Superior temporal gyrus (tissue), 1 donor: Measurements from ENCODE around the gene HYAL1.

ENCODE experiments used
- DNase-seq: peaks from one replicate; pipeline ENCODE4 v3.0.0-alpha.2; 2016; ENCODE audit errors: extremely low spot score

The HYAL1 gene

DNA sequence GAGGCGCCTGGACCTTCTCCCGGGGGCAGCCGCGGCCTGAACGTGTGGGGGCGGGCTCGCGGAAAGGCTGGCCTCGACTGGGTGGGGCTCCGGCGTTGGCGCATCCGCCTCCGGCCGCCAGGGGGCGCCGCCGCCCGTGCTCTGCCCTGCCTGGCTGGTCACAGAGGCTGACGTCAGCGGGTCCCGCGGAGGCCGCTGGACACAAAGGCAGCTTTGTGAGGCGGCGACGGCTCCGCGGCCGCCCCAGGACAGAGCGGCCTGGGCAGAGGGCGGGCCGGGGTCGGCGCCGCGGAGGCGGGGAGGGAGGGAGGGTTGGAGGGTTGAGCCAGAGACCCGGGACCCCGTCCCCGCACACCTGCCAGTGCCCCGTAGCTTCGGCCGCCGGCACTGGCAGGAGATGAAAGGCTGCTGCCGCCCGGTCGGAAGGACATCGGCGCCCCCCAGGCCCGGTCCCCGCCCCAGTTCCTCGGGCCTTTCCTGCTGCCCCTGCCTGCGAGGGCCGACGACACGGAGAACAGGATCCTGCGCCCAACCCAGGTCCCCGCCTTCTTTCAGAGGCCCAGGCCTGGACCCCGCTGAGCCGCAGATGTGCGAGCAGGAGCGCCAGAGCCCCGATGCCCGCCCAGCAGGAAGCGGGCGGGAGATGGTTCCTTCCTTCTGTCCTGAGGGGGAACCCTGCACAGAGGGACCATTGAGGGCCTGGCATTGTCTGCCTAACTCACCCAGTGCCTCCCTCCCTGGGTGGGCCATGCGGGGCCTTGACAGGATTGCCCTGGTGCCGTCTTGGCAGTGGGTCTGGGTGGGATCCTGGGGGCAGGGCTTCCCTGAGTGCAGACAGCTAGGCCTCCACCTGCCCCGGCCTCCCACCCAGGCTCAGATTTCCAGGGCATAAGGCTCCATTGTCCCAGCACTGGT, 43.1 kb downstream of the HYAL1 start:
- DNase-seq, result peak; percentile 93

DNA sequence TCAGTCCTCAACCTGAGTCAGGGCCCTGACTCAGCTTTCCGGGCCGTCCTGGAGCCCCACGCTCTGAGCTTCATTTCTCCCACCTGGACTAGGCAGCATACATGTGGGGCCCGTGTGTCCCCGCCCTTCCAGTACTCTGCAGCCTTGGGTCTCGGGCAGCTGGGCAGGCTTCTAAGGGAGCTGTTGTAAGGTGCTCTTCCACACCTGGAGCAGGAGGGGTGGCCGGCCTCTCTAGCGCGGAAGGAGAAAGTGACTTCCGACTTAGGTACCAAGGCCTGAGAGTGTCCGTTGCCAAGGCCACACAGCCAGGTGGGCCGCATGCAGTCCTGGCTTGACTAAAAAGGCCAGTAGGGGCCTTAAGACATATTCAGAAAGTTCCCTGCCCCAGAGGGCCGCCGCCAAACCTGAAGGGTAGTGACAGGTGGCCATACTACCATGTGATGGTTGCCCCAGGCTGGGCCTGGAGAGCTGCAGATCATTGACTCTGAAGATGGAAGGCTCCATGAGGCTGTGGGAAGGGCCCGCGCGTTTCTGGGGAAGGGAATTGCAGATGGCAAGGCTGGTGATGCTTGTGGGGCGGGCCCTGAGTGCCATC, 43.8 kb downstream of the HYAL1 start:
- no peak for DNase-seq

DNA sequence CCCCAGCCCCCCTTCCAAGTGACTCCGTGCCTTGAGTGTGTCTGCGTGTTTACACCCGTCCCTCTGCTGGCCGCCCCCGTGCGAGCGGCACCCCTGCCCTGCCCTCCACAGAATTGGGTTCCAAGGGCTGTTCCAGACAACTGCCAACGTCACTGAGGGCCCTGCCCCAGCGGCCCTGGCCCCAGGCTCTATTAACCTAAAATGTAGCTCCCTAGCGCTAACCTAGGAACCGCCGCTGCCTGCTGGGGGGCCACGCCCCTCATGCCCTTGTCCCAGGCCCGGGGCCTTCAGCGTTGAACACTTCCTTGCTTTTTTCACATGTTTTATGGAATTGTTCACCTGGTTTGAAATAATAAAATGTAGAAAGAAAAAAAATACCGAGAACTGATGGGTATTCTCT, 44.4 kb downstream of the HYAL1 start:
- DNase-seq, result no peak

DNA sequence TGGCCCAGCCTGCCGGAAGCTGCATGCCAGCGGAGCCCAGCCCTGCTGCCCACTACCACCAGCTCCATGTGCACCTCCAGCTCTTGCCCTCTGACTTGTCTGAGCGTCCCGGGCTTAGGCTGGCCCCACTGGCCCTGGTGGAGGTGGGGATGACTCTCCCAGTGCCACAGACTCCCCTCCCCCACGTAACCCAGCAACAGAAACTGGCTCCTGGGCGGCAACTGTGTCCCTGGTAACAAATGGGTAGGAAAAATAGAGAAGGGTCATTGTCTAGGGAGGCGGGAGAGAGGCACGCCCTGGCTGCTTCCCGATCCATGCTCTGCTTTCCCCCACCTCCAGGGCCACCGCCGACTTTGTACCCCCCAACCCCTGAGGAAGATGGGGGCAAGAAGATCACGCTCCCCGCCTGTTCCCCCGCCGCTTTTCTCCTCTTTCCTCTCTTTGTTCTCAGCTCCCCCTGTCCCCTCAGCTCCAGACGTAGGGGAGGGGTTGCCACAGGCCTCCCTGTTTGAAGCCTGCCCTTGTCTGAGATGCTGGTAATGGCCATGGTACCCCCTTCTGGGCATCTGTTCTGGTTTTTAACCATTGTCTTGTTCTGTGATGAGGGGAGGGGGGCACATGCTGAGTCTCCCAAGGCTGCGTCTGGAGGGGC, 45.2 kb downstream of the HYAL1 start:
- no peak for DNase-seq

DNA sequence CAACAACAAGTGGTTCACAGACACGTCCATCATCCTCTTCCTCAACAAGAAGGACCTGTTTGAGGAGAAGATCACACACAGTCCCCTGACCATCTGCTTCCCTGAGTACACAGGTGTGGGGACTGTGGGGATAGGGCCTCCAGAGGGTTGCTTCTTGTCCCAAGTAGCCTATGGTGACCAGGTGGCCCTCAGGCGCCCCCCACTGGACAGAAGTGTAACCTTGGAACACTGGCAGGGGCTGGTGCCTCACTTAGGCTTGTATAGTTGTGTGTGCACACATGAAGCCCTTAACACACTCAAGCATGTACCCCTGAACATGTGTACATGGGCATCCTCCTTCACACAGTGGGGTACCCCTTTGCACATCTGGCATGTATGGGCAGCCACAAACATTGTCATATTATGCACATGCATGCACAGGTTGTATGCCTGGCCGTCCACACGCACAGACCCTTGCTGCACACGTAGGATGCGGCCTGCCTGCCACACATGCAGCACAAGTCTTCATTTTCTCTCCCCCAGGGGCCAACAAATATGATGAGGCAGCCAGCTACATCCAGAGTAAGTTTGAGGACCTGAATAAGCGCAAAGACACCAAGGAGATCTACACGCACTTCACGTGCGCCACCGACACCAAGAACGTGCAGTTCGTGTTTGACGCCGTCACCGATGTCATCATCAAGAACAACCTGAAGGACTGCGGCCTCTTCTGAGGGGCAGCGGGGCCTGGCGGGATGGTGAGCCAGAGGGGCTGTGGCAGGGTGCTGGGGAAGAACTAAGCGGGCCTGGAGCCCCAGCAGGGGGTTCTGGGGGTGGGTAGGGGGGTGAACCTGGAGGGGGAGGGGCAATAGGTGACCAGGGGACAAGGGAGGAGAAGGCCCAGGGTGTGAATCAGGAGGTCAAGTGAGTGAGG, 46.1 kb downstream of the HYAL1 start:
- DNase-seq, result no peak

DNA sequence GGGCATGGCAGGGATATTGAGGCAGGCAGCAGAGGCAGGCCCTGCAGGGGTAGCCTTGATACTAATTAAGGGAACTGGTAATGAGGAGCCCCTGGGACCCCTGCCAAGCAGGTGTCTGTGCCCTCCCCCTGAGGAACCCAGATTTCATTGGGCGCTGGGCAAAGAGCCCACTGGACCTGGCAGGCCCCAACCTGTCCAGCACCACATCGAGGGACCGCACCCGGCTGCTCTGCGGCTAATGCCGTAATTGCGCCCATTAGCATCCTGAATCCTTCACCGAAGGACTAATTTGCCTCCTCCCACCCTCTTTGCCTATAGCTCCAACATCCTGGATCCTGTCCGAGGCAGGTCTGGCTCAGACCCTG, 48.1 kb downstream of the HYAL1 start:
- DNase-seq, result no peak

DNA sequence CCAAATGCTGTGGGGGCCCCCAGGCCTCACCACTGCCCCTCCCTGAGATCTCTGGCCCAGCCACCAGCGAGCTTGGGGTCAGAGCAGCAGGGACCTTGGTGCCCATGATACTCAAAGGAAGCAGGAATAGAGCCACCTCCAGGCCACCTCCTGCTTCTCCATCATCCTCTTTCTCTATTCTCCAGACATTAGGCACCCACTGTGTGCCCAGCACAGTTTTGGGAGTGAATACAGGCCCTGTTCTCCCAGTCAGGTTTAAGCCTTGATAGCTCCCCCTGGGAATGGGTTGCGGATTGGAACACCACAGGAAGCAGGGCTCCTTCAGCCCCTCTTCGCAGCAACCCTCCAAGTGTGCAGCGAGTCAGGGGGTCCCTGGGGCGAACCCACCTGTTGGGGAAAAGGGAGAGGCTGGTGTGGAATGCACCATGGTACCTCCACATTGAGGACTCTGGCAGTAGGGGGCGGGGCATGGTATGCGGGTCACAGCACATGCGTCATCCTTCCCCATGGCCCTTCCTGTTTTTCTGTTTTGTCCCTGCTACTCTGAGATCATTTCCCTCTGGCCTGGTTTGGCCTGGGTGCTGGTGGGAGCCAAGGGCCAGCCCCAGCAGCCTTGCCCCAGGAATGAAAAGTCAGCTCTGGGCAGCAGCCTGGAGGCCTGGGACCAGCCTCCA, 48.7 kb downstream of the HYAL1 start:
- peak; percentile 5 for DNase-seq

DNA sequence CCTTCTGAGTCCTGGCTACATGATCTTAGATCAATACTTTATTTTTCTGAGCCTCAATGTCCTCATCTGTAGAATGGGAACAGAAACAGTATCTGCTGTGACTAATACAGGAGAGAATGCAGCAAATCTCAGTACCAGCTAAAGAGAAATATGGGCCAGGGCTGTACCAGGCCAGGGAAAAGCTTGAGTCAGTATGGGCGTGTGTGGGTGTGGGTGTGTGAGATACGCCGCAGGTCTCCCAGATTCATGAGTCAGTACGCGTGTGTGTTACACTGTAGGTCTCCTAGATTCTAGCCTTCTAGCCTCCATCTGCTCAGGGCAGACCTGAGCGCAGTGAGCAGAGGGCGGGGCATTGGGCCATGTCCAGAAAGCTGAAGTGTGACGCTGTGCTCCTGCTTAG, 52.2 kb downstream of the HYAL1 start:
- DNase-seq, result no peak

DNA sequence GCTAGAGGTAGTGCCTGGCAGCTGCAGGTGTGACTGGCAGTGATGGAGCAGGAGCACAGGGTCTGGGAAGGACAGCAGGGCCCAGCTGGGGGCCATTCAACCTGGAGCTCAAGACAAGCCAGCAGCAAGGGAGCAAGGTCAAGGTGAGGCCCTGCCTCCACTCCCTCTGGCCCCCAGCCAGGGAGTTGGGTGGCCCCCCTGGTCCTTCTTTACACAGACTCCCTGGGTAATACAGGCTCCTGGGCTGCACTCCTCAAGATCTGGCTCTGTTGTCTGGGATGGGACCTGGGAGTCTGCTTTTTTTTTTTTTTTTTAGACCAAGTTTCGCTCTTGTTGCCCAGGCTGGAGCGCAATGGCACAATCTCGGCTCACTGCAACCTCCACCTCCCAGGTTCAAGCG, 52.9 kb downstream of the HYAL1 start:
- no peak for DNase-seq
